ENCODE measurements around the gene BRWD1. TPM values are rescaled to one million over a fixed set of nuclear protein-coding genes. Genes with fewer than 3 reads are reported as not detected.
"Not testable (repeated sequence)": the region's sequence is repeated elsewhere in the genome, so short reads cannot be mapped to it uniquely, and the experiment has no call there.

The BRWD1 gene
- total RNA-seq, 2 experiments from 2014 or later: 53.2 to 61.7 TPM

DNA sequence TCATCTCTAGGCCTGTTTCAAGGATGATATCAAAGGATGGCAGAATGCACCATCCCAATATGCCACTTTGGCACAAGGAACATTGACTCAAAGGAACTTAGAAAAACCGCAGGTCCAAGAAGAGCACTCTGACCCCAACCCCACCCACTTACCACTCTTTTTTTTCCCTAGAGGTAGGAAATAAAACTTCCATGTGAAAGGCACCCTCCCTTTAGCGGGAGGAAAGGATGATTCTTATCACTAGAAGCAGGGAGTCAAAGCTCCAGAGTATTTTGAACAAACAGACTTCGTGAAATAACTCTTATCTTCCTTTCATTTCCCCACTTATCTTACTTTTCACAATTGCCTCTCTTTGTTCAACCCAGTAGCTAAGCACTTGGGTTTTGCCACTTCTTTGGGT lies 152.4 kb downstream of the BRWD1 start:
- no peaks in the 10 kb centered on the region for H3K4me1 ChIP-seq (ENCODE audit: insufficient read depth, low read length, poor library complexity, severe bottlenecking)
- no TSS peak for BruUV-seq (replicated peaks)
- H3K27ac ChIP-seq (ENCODE audit: low read depth, low read length, poor library complexity, severe bottlenecking): no peak overlapping the region
- CTCF ChIA-PET (ENCODE audit: unreplicated experiment): no interaction called here
- no peaks in the 10 kb centered on the region for H4K20me1 ChIP-seq (ENCODE audit: insufficient read depth, low read length)
- H3K79me2 ChIP-seq (ENCODE audit: insufficient read depth, low read depth, low read length): no peaks in the 10 kb centered on the region
- H3K9me3 ChIP-seq (ENCODE audit: low read length): peaks cover 9% of the 10 kb centered on the region
- POLR2A ChIA-PET: interaction anchor here (0.9 to 1.3 kb wide), 2 partner anchors 16 to 22 kb away, joined by 4 to 6 read pairs; partner anchors contain the start of gene PSMG1
- TF ChIP-seq, protein P1, sequence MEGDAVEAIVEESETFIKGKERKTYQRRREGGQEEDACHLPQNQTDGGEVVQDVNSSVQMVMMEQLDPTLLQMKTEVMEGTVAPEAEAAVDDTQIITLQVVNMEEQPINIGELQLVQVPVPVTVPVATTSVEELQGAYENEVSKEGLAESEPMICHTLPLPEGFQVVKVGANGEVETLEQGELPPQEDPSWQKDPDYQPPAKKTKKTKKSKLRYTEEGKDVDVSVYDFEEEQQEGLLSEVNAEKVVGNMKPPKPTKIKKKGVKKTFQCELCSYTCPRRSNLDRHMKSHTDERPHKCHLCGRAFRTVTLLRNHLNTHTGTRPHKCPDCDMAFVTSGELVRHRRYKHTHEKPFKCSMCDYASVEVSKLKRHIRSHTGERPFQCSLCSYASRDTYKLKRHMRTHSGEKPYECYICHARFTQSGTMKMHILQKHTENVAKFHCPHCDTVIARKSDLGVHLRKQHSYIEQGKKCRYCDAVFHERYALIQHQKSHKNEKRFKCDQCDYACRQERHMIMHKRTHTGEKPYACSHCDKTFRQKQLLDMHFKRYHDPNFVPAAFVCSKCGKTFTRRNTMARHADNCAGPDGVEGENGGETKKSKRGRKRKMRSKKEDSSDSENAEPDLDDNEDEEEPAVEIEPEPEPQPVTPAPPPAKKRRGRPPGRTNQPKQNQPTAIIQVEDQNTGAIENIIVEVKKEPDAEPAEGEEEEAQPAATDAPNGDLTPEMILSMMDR (conservative IDR thresholded peaks at IDR 0.05; ENCODE audit: low read length): no peak
- TF ChIP-seq EZH2phosphoT487 (IDR thresholded peaks at IDR 0.05; ENCODE audit: borderline replicate concordance, low read depth, low read length): no peak
- no peak overlapping the region for H2AFZ ChIP-seq (ENCODE audit: low read length)
- H3K9me2 ChIP-seq (ENCODE audit: insufficient read depth, low read length): no peaks in the 10 kb centered on the region
- no peak overlapping the region for H3K4me3 ChIP-seq (ENCODE audit: low read depth, low read length, poor library complexity, severe bottlenecking)
- DNase-seq (ENCODE audit: low spot score): no peak
- no peaks in the 10 kb centered on the region for H3K36me3 ChIP-seq (ENCODE audit: insufficient read depth, low read length)
- intact Hi-C loops (cut with micrococcal nuclease; ENCODE audit: unreplicated experiment): no loop called here
- no peak overlapping the region for H3K4me2 ChIP-seq (ENCODE audit: low read length)

DNA sequence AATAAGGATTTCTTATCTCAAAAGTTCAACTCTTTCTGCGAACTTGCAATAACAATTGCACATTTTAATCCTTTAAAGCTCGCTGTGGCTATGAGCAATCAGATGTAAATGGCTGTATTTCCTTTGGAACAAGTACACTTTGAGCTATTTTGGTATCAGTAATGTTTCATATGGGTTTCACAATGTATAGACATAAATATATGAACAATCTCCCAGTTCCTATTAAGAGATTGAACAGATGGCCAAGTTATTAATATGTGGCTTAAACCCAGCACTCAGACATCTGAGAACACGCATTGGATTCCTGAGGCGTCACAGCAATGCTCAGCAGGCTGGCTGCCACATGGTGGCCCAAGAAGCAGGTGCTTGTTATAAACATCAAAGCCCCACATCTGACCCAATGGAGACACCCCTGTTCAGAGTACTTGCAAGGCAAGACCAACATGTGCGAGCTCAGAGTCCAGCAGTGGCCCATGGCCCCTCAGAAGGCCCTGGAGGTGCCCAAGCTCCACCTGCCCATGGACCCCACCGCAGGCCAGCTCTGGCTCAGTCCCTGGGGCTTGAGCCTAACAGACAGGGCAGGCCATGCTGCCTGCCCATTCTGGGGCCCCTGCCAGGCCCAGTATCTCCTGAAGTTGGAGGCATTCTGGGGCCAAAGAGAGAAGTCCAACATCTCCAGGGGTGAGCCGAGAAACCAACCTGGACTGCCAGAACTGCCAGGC lies 153.9 kb downstream of the BRWD1 start:
- ChIA-PET CTCF (ENCODE audit: unreplicated experiment) (no interaction called here), POLR2A (interaction anchor here (0.6 kb wide), 1 partner anchor 18 kb away, joined by 4 read pairs; no protein-coding TSS in a partner anchor)
- DNase-seq (ENCODE audit: low spot score): peak; percentile 10
- H2AFZ ChIP-seq (ENCODE audit: low read length): no peak overlapping the region
- no peak overlapping the region for H3K4me2 ChIP-seq (ENCODE audit: low read length)
- no peak for TF ChIP-seq EZH2phosphoT487 (IDR thresholded peaks at IDR 0.05; ENCODE audit: borderline replicate concordance, low read depth, low read length)
- TF ChIP-seq, protein P1 (conservative IDR thresholded peaks at IDR 0.05; ENCODE audit: low read length): no peak
- no peaks in the 10 kb centered on the region for H3K79me2 ChIP-seq (ENCODE audit: insufficient read depth, low read depth, low read length)
- no peak overlapping the region for H3K4me3 ChIP-seq (ENCODE audit: low read depth, low read length, poor library complexity, severe bottlenecking)
- no peaks in the 10 kb centered on the region for H3K4me1 ChIP-seq (ENCODE audit: insufficient read depth, low read length, poor library complexity, severe bottlenecking)
- H3K9me2 ChIP-seq (ENCODE audit: insufficient read depth, low read length): no peaks in the 10 kb centered on the region
- BruUV-seq (replicated peaks): no TSS peak
- peaks cover 7% of the 10 kb centered on the region for H3K9me3 ChIP-seq (ENCODE audit: low read length)
- intact Hi-C loops (cut with micrococcal nuclease; ENCODE audit: unreplicated experiment): no loop called here
- H3K27ac ChIP-seq (ENCODE audit: low read depth, low read length, poor library complexity, severe bottlenecking): no peak overlapping the region
- H4K20me1 ChIP-seq (ENCODE audit: insufficient read depth, low read length): no peaks in the 10 kb centered on the region
- H3K36me3 ChIP-seq (ENCODE audit: insufficient read depth, low read length): no peaks in the 10 kb centered on the region

- BruUV-seq (replicated peaks); intact Hi-C loops (cut with micrococcal nuclease; ENCODE audit: unreplicated experiment); CTCF ChIA-PET (ENCODE audit: unreplicated experiment); H3K36me3 ChIP-seq (ENCODE audit: insufficient read depth, low read length); H2AFZ ChIP-seq (ENCODE audit: low read length); H3K4me3 ChIP-seq (ENCODE audit: low read depth, low read length, poor library complexity, severe bottlenecking); H3K9me3 ChIP-seq (ENCODE audit: low read length); H3K79me2 ChIP-seq (ENCODE audit: insufficient read depth, low read depth, low read length); H3K4me2 ChIP-seq (ENCODE audit: low read length); H3K9me2 ChIP-seq (ENCODE audit: insufficient read depth, low read length); POLR2A ChIA-PET; H4K20me1 ChIP-seq (ENCODE audit: insufficient read depth, low read length); H3K4me1 ChIP-seq (ENCODE audit: insufficient read depth, low read length, poor library complexity, severe bottlenecking); DNase-seq (ENCODE audit: low spot score); H3K27ac ChIP-seq (ENCODE audit: low read depth, low read length, poor library complexity, severe bottlenecking): not testable (repeated sequence)
Measured at GRCh38 chr21:39157241-39157640, 156.2 kb downstream of the BRWD1 start.
